Measurements from ENCODE around the gene CYP19A1. TPM values are rescaled to one million over a fixed set of nuclear protein-coding genes. Genes with fewer than 3 reads are reported as not detected.

CYP19A1 gene
- total and polyA plus RNA-seq, 2 donors (not counting 1 experiment from before 2014, with no cell fraction given), result not detected

DNA sequence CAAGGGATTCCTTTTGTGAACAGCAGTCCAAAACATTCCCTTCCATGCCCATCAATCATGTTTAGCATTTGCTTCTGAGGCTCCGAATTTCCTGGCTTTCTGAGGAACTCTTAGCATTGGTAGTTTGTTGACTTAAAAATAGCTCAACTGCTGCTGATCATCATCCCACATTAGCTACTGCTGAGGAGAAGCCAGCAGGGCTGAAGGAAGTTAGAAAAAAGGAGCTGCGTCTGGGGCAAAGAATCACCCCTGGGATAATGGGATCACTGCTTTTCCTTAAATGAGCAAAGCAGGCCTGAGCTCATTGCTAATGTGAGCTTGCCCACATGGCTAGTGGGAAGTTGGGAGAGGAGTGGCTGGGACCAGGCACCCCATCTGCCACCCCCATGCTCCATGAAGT, 39.8 kb downstream of the CYP19A1 start:
- H3K4me1 Mint-ChIP-seq, result no peaks in the 10 kb centered on the region
- Histone ChIP-seq H3K27ac (ENCODE audit: low read length in 2 of 2) (no peak overlapping the region), H3K27me3 (replicated peaks in 1 of 4; ENCODE audit: control extremely low read depth in 1 of 4, control insufficient read depth in 3 of 4, insufficient read depth in 4 of 4, low read length in 3 of 4) (no peaks in the 10 kb centered on the region), H3K9ac (ENCODE audit: low read length) (no peak overlapping the region), H3K36me3 (replicated peaks in 1 of 2; ENCODE audit: control extremely low read depth in 1 of 2, control insufficient read depth in 1 of 2, extremely low read depth in 1 of 2, insufficient read depth in 2 of 2, low read length in 1 of 2) (no peaks in the 10 kb centered on the region), H3K4me3 (ENCODE audit: control extremely low read depth in 1 of 5, extremely low read depth in 1 of 5, insufficient read depth in 1 of 5, low read depth in 2 of 5, low read length in 4 of 5) (no peak overlapping the region), H3K9me3 (ENCODE audit: control extremely low read depth in 1 of 3, control insufficient read depth in 2 of 3, insufficient read depth in 1 of 3, low read length in 2 of 3) (peaks cover 0 to 1% (median 0%) of the 10 kb centered on the region in 3 donors), H3K79me2 (ENCODE audit: control insufficient read depth, insufficient read depth, low read length) (no peaks in the 10 kb centered on the region), H2AFZ (ENCODE audit: insufficient read depth, low read depth, low read length, poor library complexity, severe bottlenecking) (no peak overlapping the region), H4K20me1 (ENCODE audit: control insufficient read depth, insufficient read depth, low read length, poor library complexity, severe bottlenecking) (no peaks in the 10 kb centered on the region), H3K4me2 (replicated peaks; ENCODE audit: low read depth, low read length, poor library complexity, severe bottlenecking) (no peak overlapping the region), H3K4me1 (ENCODE audit: control insufficient read depth in 2 of 2, insufficient read depth in 2 of 2, low read length in 2 of 2) (peaks cover 0 to 2% of the 10 kb centered on the region in 2 donors)
- POLR2A ChIA-PET, result no interaction called here
- no peak overlapping the region for H3K27ac Mint-ChIP-seq
- ATAC-seq (ENCODE audit: low read depth), result no peak
- TF ChIP-seq, protein P1, sequence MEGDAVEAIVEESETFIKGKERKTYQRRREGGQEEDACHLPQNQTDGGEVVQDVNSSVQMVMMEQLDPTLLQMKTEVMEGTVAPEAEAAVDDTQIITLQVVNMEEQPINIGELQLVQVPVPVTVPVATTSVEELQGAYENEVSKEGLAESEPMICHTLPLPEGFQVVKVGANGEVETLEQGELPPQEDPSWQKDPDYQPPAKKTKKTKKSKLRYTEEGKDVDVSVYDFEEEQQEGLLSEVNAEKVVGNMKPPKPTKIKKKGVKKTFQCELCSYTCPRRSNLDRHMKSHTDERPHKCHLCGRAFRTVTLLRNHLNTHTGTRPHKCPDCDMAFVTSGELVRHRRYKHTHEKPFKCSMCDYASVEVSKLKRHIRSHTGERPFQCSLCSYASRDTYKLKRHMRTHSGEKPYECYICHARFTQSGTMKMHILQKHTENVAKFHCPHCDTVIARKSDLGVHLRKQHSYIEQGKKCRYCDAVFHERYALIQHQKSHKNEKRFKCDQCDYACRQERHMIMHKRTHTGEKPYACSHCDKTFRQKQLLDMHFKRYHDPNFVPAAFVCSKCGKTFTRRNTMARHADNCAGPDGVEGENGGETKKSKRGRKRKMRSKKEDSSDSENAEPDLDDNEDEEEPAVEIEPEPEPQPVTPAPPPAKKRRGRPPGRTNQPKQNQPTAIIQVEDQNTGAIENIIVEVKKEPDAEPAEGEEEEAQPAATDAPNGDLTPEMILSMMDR (IDR thresholded peaks at IDR 0.05), result no peak
- no peak for TF ChIP-seq EZH2 (IDR thresholded peaks at IDR 0.05; ENCODE audit: borderline replicate concordance, insufficient read depth, low read depth, low read length, poor library complexity, severe bottlenecking)
- CTCF ChIA-PET, result no interaction called here
- WGBS (ENCODE audit: insufficient coverage), result no CpG with 5 or more reads among the region's 2 CpGs
- H3K27me3 Mint-ChIP-seq, result peaks cover 20% of the 10 kb centered on the region
- intact Hi-C loops (cut with micrococcal nuclease), result no loop called here
- DNase-seq, result no peak
- no peaks in the 10 kb centered on the region for H3K9me3 Mint-ChIP-seq (ENCODE audit: insufficient read depth)
- H3K4me3 Mint-ChIP-seq, result no peak overlapping the region

DNA sequence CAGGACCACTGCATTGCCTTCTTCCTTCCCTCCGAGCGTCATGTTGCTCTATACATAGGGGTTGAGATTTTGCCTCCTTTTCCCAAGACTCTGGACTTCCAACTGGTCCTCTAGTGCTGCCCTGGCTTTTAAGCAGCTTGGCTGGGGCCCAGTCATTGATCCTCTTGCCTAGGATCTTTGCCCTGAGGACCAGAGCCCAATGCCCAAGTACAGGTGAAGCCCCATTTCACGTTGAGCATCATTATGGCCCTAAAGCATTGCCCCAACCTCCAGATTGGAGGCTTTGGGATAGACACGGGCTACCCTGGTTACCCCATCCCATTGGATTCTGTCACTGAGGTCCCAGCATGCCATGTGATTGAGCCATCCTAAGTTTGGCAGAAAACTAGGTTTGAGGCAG, 47.7 kb downstream of the CYP19A1 start:
- H3K4me3 ChIP-seq (ENCODE audit: control extremely low read depth in 1 of 5, extremely low read depth in 1 of 5, insufficient read depth in 1 of 5, low read depth in 2 of 5, low read length in 4 of 5), result no peak overlapping the region
- ChIA-PET CTCF (no interaction called here), POLR2A (no interaction called here)
- peaks cover 4% of the 10 kb centered on the region for H3K9me3 Mint-ChIP-seq (ENCODE audit: insufficient read depth)
- no peaks in the 10 kb centered on the region for H3K79me2 ChIP-seq (ENCODE audit: control insufficient read depth, insufficient read depth, low read length)
- H3K36me3 ChIP-seq (replicated peaks in 1 of 2; ENCODE audit: control extremely low read depth in 1 of 2, control insufficient read depth in 1 of 2, extremely low read depth in 1 of 2, insufficient read depth in 2 of 2, low read length in 1 of 2), result no peaks in the 10 kb centered on the region
- no peak for TF ChIP-seq EZH2 (IDR thresholded peaks at IDR 0.05; ENCODE audit: borderline replicate concordance, insufficient read depth, low read depth, low read length, poor library complexity, severe bottlenecking)
- TF ChIP-seq, protein P1 (IDR thresholded peaks at IDR 0.05), result no peak
- peaks cover 0 to 5% (median 0%) of the 10 kb centered on the region in 4 experiments for H3K27me3 ChIP-seq (replicated peaks in 1 of 4; ENCODE audit: control extremely low read depth in 1 of 4, control insufficient read depth in 3 of 4, insufficient read depth in 4 of 4, low read length in 3 of 4)
- no peak for DNase-seq
- H3K27ac Mint-ChIP-seq, result no peak overlapping the region
- H2AFZ ChIP-seq (ENCODE audit: insufficient read depth, low read depth, low read length, poor library complexity, severe bottlenecking), result no peak overlapping the region
- H3K27me3 Mint-ChIP-seq, result peaks cover 10% of the 10 kb centered on the region
- H3K4me1 ChIP-seq (ENCODE audit: control insufficient read depth in 2 of 2, insufficient read depth in 2 of 2, low read length in 2 of 2), result no peaks in the 10 kb centered on the region
- H3K4me1 Mint-ChIP-seq, result no peaks in the 10 kb centered on the region
- H4K20me1 ChIP-seq (ENCODE audit: control insufficient read depth, insufficient read depth, low read length, poor library complexity, severe bottlenecking), result no peaks in the 10 kb centered on the region
- no peak overlapping the region for H3K4me2 ChIP-seq (replicated peaks; ENCODE audit: low read depth, low read length, poor library complexity, severe bottlenecking)
- no peak overlapping the region for H3K27ac ChIP-seq (ENCODE audit: low read length in 2 of 2)
- intact Hi-C loops (cut with micrococcal nuclease), result no loop called here
- 78% methylated on average over 4 of the region's 4 CpGs for WGBS (ENCODE audit: insufficient coverage)
- no peak for ATAC-seq (ENCODE audit: low read depth)
- no peak overlapping the region for H3K4me3 Mint-ChIP-seq
- peaks cover 0 to 5% (median 0%) of the 10 kb centered on the region in 3 donors for H3K9me3 ChIP-seq (ENCODE audit: control extremely low read depth in 1 of 3, control insufficient read depth in 2 of 3, insufficient read depth in 1 of 3, low read length in 2 of 3)
- H3K9ac ChIP-seq (ENCODE audit: low read length), result no peak overlapping the region
